Measurements from ENCODE around the gene ASTN2. TPM values are rescaled to one million over a fixed set of nuclear protein-coding genes. Genes with fewer than 3 reads are reported as not detected.

The ASTN2 gene
- total RNA-seq, 6 experiments from 2014 or later = 0.91 to 3.1 (median 2.5) TPM

GRCh38 chr9:117253261-117253660, 161.6 kb downstream of the ASTN2 start:
- H3K4me3 ChIP-seq = no peak overlapping the region
- H3K9me3 ChIP-seq = no peaks in the 10 kb centered on the region
- 31% methylated on average over 2 of the region's 2 CpGs for WGBS (ENCODE audit: insufficient coverage, low coverage, low lambda C conversion rate, missing lambda C conversion rate)
- intact Hi-C loops (cut with DNase I) = no loop called here
- H3K36me3 ChIP-seq = no peaks in the 10 kb centered on the region
- H3K27ac ChIP-seq = no peak overlapping the region
- DNase-seq (no peak), ATAC-seq (no peak)
- TF ChIP-seq POLR2A (IDR thresholded peaks at IDR 0.05) = no peak
- TF ChIP-seq CTCF (IDR thresholded peaks at IDR 0.05) = no peak
- no peaks in the 10 kb centered on the region for H3K4me1 ChIP-seq
- no peaks in the 10 kb centered on the region for H3K27me3 ChIP-seq

- no peaks in the 10 kb centered on the region for H3K27me3 ChIP-seq
- no peaks in the 10 kb centered on the region for H3K4me1 ChIP-seq
- H3K36me3 ChIP-seq = no peaks in the 10 kb centered on the region
- intact Hi-C loops (cut with DNase I) = no loop called here
- DNase-seq (no peak), ATAC-seq (no peak)
- H3K4me3 ChIP-seq = no peak overlapping the region
- TF ChIP-seq CTCF (IDR thresholded peaks at IDR 0.05) (no peak), POLR2A (IDR thresholded peaks at IDR 0.05) (no peak)
- no peak overlapping the region for H3K27ac ChIP-seq
- no peaks in the 10 kb centered on the region for H3K9me3 ChIP-seq
- WGBS (ENCODE audit: insufficient coverage, low coverage, low lambda C conversion rate, missing lambda C conversion rate) = 51% methylated on average over 3 of the region's 3 CpGs
Measured at GRCh38 chr9:117250610-117251215, 164.1 kb downstream of the ASTN2 start.

- Histone ChIP-seq H3K4me3 (no peak overlapping the region), H3K27ac (no peak overlapping the region), H3K27me3 (no peaks in the 10 kb centered on the region), H3K4me1 (no peaks in the 10 kb centered on the region), H3K9me3 (no peaks in the 10 kb centered on the region), H3K36me3 (no peaks in the 10 kb centered on the region)
- intact Hi-C loops (cut with DNase I) = no loop called here
- DNase-seq = no peak
- TF ChIP-seq POLR2A (IDR thresholded peaks at IDR 0.05) = no peak
- no peak for ATAC-seq
- WGBS (ENCODE audit: insufficient coverage, low coverage, low lambda C conversion rate, missing lambda C conversion rate) = 61% methylated on average over 3 of the region's 3 CpGs
Measured at GRCh38 chr9:117249799-117250198, 165.1 kb downstream of the ASTN2 start.

GRCh38 chr9:117247266-117247665, 167.6 kb downstream of the ASTN2 start:
- peak in 1 of 4 donors; percentile 47 for ATAC-seq

More at GRCh38 chr9:117247266-117247665, 167.6 kb downstream of the ASTN2 start:
- DNase-seq = no peak
- TF ChIP-seq POLR2A (IDR thresholded peaks at IDR 0.05) = no peak
- TF ChIP-seq CTCF (IDR thresholded peaks at IDR 0.05) = peak in 3 of 4 donors; percentile 27 to 40 (median 33)
- Histone ChIP-seq H3K36me3 (no peaks in the 10 kb centered on the region), H3K9me3 (no peaks in the 10 kb centered on the region), H3K4me3 (no peak overlapping the region), H3K4me1 (no peaks in the 10 kb centered on the region), H3K27ac (no peak overlapping the region), H3K27me3 (no peaks in the 10 kb centered on the region)
- intact Hi-C loops (cut with DNase I) = no loop called here
- whole genome bisulfite sequencing (ENCODE audit: insufficient coverage, low coverage, low lambda C conversion rate, missing lambda C conversion rate) = 18% methylated on average over 1 of the region's 1 CpG

Data from right lobe of liver (tissue), 6 donors.